Pancreas (tissue), 10 donors: ENCODE results near the gene CACNA1I. TPM values are rescaled to one million over a fixed set of nuclear protein-coding genes. Genes with fewer than 3 reads are reported as not detected.

Experiments
- ATAC-seq, 4 donors: fragments of 200-7000 bp; cut with Tn5 transposase; one replicate each; pipeline versions ENCODE4 v1.8.0 to v1.9.1; 2020; ENCODE audit warnings: mild to moderate bottlenecking in 4 of 4, moderate library complexity in 4 of 4
- DNase-seq, 6 donors: peaks; one replicate each; pipeline ENCODE4 v3.0.0-alpha.2; 2020
- FAIRE-seq: peaks from 2 replicates; lab custom pipeline; 2012; peaks lifted over from hg19 to GRCh38; lab: Jason Lieb, UNC
- H3K27ac ChIP-seq, 4 donors: fragments of 200-600 bp; sonication (generic); 1 replicate in 3 of 4; 2 replicates in 1 of 4; pipeline versions ENCODE4 v1.5.0 to v1.8.0; 2020
- H3K27me3 ChIP-seq, 4 donors: fragments of 200-600 bp; one replicate each; pipeline ENCODE4 v1.8.0; 2021
- H3K36me3 ChIP-seq, 3 donors: fragments of 200-600 bp; sonication (generic) in 1 of 3; one replicate each; pipeline versions ENCODE4 v1.5.0 to v1.8.0; 2020 to 2021
- H3K4me1 ChIP-seq, 3 donors: fragments of 200-600 bp; one replicate each; pipeline ENCODE4 v1.8.0; 2021
- H3K4me3 ChIP-seq, 4 donors: fragments of 200-600 bp; sonication (generic) in 2 of 4; one replicate each; pipeline versions ENCODE4 v1.5.0 to v1.8.0; 2020 to 2021
- H3K9me3 ChIP-seq, 4 donors: fragments of 200-600 bp; one replicate each; pipeline ENCODE4 v1.8.0; 2021
- CTCF ChIP-seq, 4 donors: fragments of 200-600 bp; sonication (generic) in 3 of 4; IDR thresholded peaks; one replicate each; pipeline versions ENCODE4 v1.5.0 to v1.8.0; 2021; ENCODE audit warnings: antibody characterized with exemption in 4 of 4
- WGBS, 2 donors: extraction: QIAGEN DNeasy Blood & Tissue Kit; methylation state at CpG; one replicate each; pipeline ENCODE4 v1.1.7; 2013; 5-methylcytosine and 5-hydroxymethylcytosine counted together
- intact Hi-C, 3 donors: fragments of 100-400 bp; cut with DNase I; formaldehyde crosslinking; loops; one replicate each; pipeline versions ENCODE4 v1.11.1 to v1.14.2; 2022
- polyA plus RNA-seq, 2 donors: library from polyadenylated mRNA; stranded (reverse); fragments of 200-250 nt; gene quantifications; one replicate each; pipeline ENCODE4 v1.2.3, GENCODE V29; 2013
- total RNA-seq, 6 donors: library from RNA; stranded (reverse); fragmentation: NEBNext Ultra II Directional in 4 of 6; extraction: Animal tissue kit (Norgen Biotek cat#: 25700) in 4 of 6; gene quantifications; one replicate each; pipeline versions ENCODE4 v1.2.1 to v1.2.4, GENCODE V29; 2021 to 2023
- donor health status: healthy with polysubstance abuse.
- donor health status: DM: no; HTN: no; CAD: no; lungs with moderate emphysema.
- donor health status: DM: no; HTN: no; CAD: no.
- donor health status: control.
- donor health status: control.
- donor health status: Bipolar disorder and iron deficiency.
- donor health status: DM: yes; HTN: yes; CAD: no.
- donor health status: DM: no; HTN: no; CAD: no.
- donor health status: DM: no; HTN: no; CAD: no.
- donor health status: DM: yes; HTN: yes; CAD: no.

CACNA1I gene
- total and polyA plus RNA-seq, 8 donors, result 0.04 to 0.21 (median 0.07) TPM

- Histone ChIP-seq H3K4me1 (no peaks in the 10 kb centered on the region), H3K9me3 (no peaks in the 10 kb centered on the region), H3K27ac (no peak overlapping the region), H3K36me3 (no peaks in the 10 kb centered on the region), H3K4me3 (no peak overlapping the region), H3K27me3 (no peaks in the 10 kb centered on the region)
- ATAC-seq (no peak), DNase-seq (no peak), FAIRE-seq (no peak)
- intact Hi-C loops, result no loop called here
- 42 to 55% methylated on average over 8 of the region's 8 CpGs for WGBS, 2 donors
- no peak for TF ChIP-seq CTCF (IDR thresholded peaks at IDR 0.05)
Measured at GRCh38 chr22:39610246-39610645, 39.7 kb downstream of the CACNA1I start.

- no peak for FAIRE-seq
- no peaks in the 10 kb centered on the region for H3K36me3 ChIP-seq
- DNase-seq, result no peak
- H3K9me3 ChIP-seq, result no peaks in the 10 kb centered on the region
- H3K27ac ChIP-seq, result no peak overlapping the region
- no peaks in the 10 kb centered on the region for H3K27me3 ChIP-seq
- no peaks in the 10 kb centered on the region for H3K4me1 ChIP-seq
- ATAC-seq, result no peak
- intact Hi-C loops, result no loop called here
- 48 to 62% methylated on average over 7 of the region's 7 CpGs for WGBS, 2 donors
- H3K4me3 ChIP-seq, result no peak overlapping the region
- TF ChIP-seq CTCF (IDR thresholded peaks at IDR 0.05), result no peak
Measured at GRCh38 chr22:39610766-39611165, 40.2 kb downstream of the CACNA1I start.

- Histone ChIP-seq H3K9me3 (no peaks in the 10 kb centered on the region), H3K36me3 (no peaks in the 10 kb centered on the region), H3K4me1 (no peaks in the 10 kb centered on the region), H3K27me3 (no peaks in the 10 kb centered on the region), H3K27ac (no peak overlapping the region), H3K4me3 (no peak overlapping the region)
- no peak for ATAC-seq
- WGBS, 2 donors, result 72 to 75% methylated on average over 4 of the region's 4 CpGs
- TF ChIP-seq CTCF (IDR thresholded peaks at IDR 0.05), result no peak
- FAIRE-seq, result no peak
- intact Hi-C loops, result no loop called here
- no peak for DNase-seq
Measured at GRCh38 chr22:39611360-39611759, 40.8 kb downstream of the CACNA1I start.

- DNase-seq, result no peak
- H3K27ac ChIP-seq, result no peak overlapping the region
- no peak for TF ChIP-seq CTCF (IDR thresholded peaks at IDR 0.05)
- no peak for ATAC-seq
- 58 to 67% methylated on average over 7 of the region's 7 CpGs for WGBS, 2 donors
- H3K4me3 ChIP-seq, result no peak overlapping the region
- H3K4me1 ChIP-seq, result no peaks in the 10 kb centered on the region
- intact Hi-C loops, result no loop called here
- H3K27me3 ChIP-seq, result no peaks in the 10 kb centered on the region
- no peak for FAIRE-seq
- no peaks in the 10 kb centered on the region for H3K36me3 ChIP-seq
- no peaks in the 10 kb centered on the region for H3K9me3 ChIP-seq
Measured at GRCh38 chr22:39612811-39613548, 42.4 kb downstream of the CACNA1I start.

DNA sequence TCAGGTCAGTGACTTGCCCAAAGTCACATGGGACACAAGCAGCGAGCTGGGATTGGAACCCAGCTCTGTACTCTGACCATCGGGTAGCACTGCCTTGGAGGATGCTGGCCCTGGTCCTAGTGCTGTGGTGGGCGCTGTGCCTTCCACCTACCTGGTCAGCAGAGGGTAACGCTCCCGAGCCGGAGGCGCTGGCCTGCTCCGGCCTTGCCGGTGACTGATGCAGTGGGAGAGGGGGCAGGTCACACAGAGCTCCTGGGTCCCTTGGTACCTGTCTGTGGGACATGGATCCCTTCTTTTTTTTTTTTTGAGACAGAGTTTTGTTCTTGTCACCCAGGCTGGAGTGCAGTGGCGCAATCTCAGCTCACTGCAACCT, 43.0 kb downstream of the CACNA1I start:
- ATAC-seq, result no peak
- no peak overlapping the region for H3K4me3 ChIP-seq
- no peak overlapping the region for H3K27ac ChIP-seq
- WGBS, 2 donors, result 88 to 95% methylated on average over 10 of the region's 10 CpGs
- H3K4me1 ChIP-seq, result no peaks in the 10 kb centered on the region
- H3K27me3 ChIP-seq, result no peaks in the 10 kb centered on the region
- intact Hi-C loops, result no loop called here
- H3K36me3 ChIP-seq, result no peaks in the 10 kb centered on the region
- DNase-seq, result no peak
- FAIRE-seq, result no peak
- no peak for TF ChIP-seq CTCF (IDR thresholded peaks at IDR 0.05)
- no peaks in the 10 kb centered on the region for H3K9me3 ChIP-seq
